Progenitor cell of endocrine pancreas (in vitro differentiated cells): ENCODE data around the gene ZNF521. TPM values are rescaled to one million over a fixed set of nuclear protein-coding genes. Genes with fewer than 3 reads are reported as not detected.

ENCODE experiments used
- DNase-seq: peaks from one replicate; pipeline ENCODE4 v3.0.0; 2021; ENCODE audit warnings: low spot score; ENCODE audit not compliant: unreplicated experiment
- H3K27ac Mint-ChIP-seq: 2 replicates; pipeline ENCODE4 v1.8.0; 2021; ENCODE audit warnings: mild to moderate bottlenecking, moderate library complexity, mixed read lengths
- H3K27me3 Mint-ChIP-seq: 2 replicates; pipeline ENCODE4 v1.8.0; 2021; ENCODE audit warnings: mixed read lengths
- H3K36me3 Mint-ChIP-seq: 2 replicates; pipeline ENCODE4 v1.8.0; 2022; ENCODE audit warnings: mixed read lengths; ENCODE audit not compliant: insufficient read depth
- H3K4me1 Mint-ChIP-seq: 2 replicates; pipeline ENCODE4 v1.8.0; 2021; ENCODE audit warnings: low read depth, mixed read lengths
- H3K4me3 Mint-ChIP-seq: 2 replicates; pipeline ENCODE4 v1.8.0; 2021; ENCODE audit warnings: low read depth, mild to moderate bottlenecking, moderate library complexity, mixed read lengths
- H3K9me3 Mint-ChIP-seq: 2 replicates; pipeline ENCODE4 v1.8.0; 2021; ENCODE audit warnings: low read depth, mixed read lengths
- total RNA-seq: library from RNA; stranded (reverse); gene quantifications from 2 replicates; pipeline ENCODE4 v1.2.1, GENCODE V29; 2021
- TF ChIP-seq, protein P1 (sequence below): fragments of 200-600 bp; sonication (generic); IDR thresholded peaks from one replicate; pipeline ENCODE4 v1.5.0; 2021; ENCODE audit warnings: antibody characterized with exemption, mild to moderate bottlenecking; ENCODE audit not compliant: unreplicated experiment

Gene ZNF521
- total RNA-seq, 1 donor from 2014 or later = 39.1 TPM

GRCh38 chr18:25326361-25326952, 25.5 kb downstream of the ZNF521 start:
- no peak for DNase-seq
- Mint-ChIP-seq H3K9me3 (no peaks in the 10 kb centered on the region), H3K4me1 (peaks cover 11% of the 10 kb centered on the region), H3K4me3 (no peak overlapping the region), H3K27ac (no peak overlapping the region), H3K27me3 (peaks cover 7% of the 10 kb centered on the region), H3K36me3 (peaks cover 1% of the 10 kb centered on the region)
- TF ChIP-seq, protein P1, sequence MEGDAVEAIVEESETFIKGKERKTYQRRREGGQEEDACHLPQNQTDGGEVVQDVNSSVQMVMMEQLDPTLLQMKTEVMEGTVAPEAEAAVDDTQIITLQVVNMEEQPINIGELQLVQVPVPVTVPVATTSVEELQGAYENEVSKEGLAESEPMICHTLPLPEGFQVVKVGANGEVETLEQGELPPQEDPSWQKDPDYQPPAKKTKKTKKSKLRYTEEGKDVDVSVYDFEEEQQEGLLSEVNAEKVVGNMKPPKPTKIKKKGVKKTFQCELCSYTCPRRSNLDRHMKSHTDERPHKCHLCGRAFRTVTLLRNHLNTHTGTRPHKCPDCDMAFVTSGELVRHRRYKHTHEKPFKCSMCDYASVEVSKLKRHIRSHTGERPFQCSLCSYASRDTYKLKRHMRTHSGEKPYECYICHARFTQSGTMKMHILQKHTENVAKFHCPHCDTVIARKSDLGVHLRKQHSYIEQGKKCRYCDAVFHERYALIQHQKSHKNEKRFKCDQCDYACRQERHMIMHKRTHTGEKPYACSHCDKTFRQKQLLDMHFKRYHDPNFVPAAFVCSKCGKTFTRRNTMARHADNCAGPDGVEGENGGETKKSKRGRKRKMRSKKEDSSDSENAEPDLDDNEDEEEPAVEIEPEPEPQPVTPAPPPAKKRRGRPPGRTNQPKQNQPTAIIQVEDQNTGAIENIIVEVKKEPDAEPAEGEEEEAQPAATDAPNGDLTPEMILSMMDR = no peak

GRCh38 chr18:25322806-25323205, 29.2 kb downstream of the ZNF521 start:
- no peak overlapping the region for H3K4me3 Mint-ChIP-seq
- H3K27ac Mint-ChIP-seq = no peak overlapping the region

GRCh38 chr18:25316381-25317018, 35.5 kb downstream of the ZNF521 start:
- Mint-ChIP-seq H3K36me3 (peaks cover 15% of the 10 kb centered on the region), H3K27ac (no peak overlapping the region), H3K27me3 (no peaks in the 10 kb centered on the region), H3K4me3 (no peak overlapping the region), H3K4me1 (peaks cover 3% of the 10 kb centered on the region), H3K9me3 (no peaks in the 10 kb centered on the region)
- TF ChIP-seq, protein P1 = no peak
- DNase-seq = no peak

More at GRCh38 chr18:25322806-25323205, 29.2 kb downstream of the ZNF521 start:
- peaks cover 12% of the 10 kb centered on the region for H3K4me1 Mint-ChIP-seq
- H3K9me3 Mint-ChIP-seq = no peaks in the 10 kb centered on the region
- DNase-seq = no peak
- TF ChIP-seq, protein P1 = no peak
- peaks cover 3% of the 10 kb centered on the region for H3K27me3 Mint-ChIP-seq
- H3K36me3 Mint-ChIP-seq = peaks cover 12% of the 10 kb centered on the region

DNA sequence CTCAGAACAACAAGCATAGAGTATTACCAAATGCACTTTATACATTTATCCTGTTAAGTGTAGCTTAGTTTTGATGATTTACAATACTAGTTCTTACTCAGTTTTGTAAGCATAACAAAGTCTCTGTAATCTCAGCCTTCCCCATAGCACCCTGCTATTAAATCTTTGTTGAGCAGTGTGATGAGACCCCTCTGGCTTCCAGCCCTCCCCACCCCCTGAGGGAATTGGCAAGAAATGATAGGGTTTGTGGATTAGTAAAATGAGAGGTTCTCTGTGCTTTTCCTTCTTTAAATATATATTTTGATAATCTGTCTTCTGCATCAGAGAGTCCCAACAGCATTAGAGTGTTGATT, 37.2 kb downstream of the ZNF521 start:
- Mint-ChIP-seq H3K27me3 (no peaks in the 10 kb centered on the region), H3K9me3 (no peaks in the 10 kb centered on the region), H3K4me1 (peaks cover 1% of the 10 kb centered on the region), H3K36me3 (peaks cover 12% of the 10 kb centered on the region), H3K4me3 (no peak overlapping the region), H3K27ac (no peak overlapping the region)
- TF ChIP-seq, protein P1 = no peak
- DNase-seq = no peak

DNA sequence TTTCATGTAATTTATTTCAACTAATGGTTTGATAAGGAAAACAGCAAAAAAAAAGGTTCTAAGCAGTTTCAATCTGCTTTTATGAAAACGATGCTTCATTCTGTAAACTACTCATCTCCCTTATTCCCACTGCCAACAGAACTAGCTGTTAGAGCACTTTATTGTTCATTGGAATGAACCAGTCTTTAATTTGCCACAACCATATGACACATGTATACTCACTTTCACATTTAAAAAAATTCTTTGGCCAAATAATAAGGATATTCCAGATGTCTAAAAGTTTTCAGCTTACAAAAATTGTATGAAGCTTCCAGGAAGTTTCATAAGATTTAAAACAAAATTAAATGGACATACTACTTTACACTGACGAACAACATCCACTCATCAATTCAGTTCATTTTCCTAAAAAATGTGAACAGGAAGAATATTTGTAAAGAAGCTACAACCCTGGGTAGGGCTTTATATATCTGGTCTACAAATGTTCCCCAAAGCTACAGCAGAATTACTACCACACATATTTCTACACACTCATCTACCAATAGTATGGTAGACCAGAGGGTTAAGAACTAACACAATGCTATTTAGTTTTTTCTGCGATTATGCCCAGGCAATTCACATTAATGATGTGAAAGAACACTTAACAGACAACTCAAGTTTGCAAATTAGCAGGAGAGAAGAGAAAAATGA, 37.7 kb downstream of the ZNF521 start:
- Mint-ChIP-seq H3K27me3 (no peaks in the 10 kb centered on the region), H3K9me3 (no peaks in the 10 kb centered on the region), H3K4me1 (peaks cover 1% of the 10 kb centered on the region), H3K27ac (no peak overlapping the region), H3K36me3 (peaks cover 8% of the 10 kb centered on the region), H3K4me3 (no peak overlapping the region)
- no peak for DNase-seq
- TF ChIP-seq, protein P1 = no peak
